GM19099 (cell line): ENCODE measurements around the gene SLC5A4.

Source experiments
- POLR2A ChIP-seq: IDR thresholded peaks from 3 replicates; pipeline ENCODE4 v1.6.1; 2011; ENCODE audit warnings: low read depth; ENCODE audit not compliant: insufficient read length; ENCODE audit errors: extremely low read depth

SLC5A4 gene

DNA sequence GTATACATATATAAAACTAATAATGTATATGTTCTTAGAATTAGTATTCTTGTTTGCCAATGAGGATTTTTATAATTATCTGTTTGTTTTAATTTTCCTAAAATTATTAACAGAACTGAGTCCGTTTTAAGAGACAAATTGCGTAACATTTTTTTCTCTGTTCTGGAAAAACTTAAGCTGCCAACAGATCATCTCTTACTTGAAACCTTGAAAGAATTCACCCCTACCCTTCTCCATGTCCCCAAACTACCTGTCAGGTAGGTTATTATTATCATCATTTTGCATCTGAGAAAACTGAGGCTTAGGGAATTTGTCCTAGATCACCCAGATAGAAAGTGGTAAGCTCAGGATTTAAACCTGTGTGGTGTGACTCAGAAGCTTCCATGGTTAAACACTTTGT, 14.7 kb downstream of the SLC5A4 start:
- no peak for TF ChIP-seq POLR2A

DNA sequence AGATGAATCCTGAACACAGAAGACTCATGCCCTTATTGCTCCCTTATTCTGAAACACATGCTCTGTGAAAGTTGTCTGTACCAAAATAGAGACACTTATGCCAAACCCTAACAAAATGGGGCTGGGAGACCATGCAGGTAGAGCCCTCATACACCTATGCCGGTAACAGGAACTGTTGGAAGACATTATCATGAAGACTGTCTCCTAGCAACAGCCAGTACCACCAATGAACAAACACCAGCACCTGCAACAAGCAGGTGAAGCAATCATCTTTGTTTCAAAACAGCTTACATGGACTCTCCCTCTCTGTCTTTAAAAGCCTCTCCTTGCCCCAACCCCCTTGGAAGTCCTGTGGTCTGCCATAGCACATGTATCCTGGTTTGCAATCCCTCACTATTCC, 17.2 kb downstream of the SLC5A4 start:
- no peak for TF ChIP-seq POLR2A

GRCh38 chr22:32236970-32237369, 18.2 kb downstream of the SLC5A4 start:
- TF ChIP-seq POLR2A: no peak

- no peak for TF ChIP-seq POLR2A
Measured at GRCh38 chr22:32233091-32233490, 22.1 kb downstream of the SLC5A4 start.

- no peak for TF ChIP-seq POLR2A
Measured at GRCh38 chr22:32232191-32232830, 22.8 kb downstream of the SLC5A4 start.

- TF ChIP-seq POLR2A: no peak
Measured at GRCh38 chr22:32226326-32227104, 28.6 kb downstream of the SLC5A4 start.

DNA sequence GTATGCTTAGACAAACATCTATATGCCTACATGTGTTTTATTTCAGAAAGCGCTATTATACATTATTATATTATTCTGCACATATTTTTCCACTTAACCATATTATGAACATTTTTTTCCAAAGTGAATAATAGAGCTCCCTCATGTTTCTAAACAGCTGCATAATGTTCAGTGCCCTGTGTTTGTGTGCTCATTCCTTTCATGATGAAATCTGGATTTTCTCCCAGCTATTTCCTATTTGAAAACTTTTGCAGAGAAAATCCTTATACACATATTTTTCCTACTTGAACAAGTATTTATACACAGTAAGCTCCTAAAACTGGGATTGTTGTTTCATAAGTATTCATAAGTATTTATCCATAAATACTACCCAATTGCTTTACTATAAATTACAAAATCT, 32.2 kb downstream of the SLC5A4 start:
- TF ChIP-seq POLR2A: no peak

- no peak for TF ChIP-seq POLR2A
Measured at GRCh38 chr22:32219026-32219425, 36.1 kb downstream of the SLC5A4 start.

- TF ChIP-seq POLR2A: no peak
Measured at GRCh38 chr22:32218470-32218869, 36.7 kb downstream of the SLC5A4 start.

- TF ChIP-seq POLR2A: no peak
Measured at GRCh38 chr22:32217465-32217864, 37.7 kb downstream of the SLC5A4 start.

DNA sequence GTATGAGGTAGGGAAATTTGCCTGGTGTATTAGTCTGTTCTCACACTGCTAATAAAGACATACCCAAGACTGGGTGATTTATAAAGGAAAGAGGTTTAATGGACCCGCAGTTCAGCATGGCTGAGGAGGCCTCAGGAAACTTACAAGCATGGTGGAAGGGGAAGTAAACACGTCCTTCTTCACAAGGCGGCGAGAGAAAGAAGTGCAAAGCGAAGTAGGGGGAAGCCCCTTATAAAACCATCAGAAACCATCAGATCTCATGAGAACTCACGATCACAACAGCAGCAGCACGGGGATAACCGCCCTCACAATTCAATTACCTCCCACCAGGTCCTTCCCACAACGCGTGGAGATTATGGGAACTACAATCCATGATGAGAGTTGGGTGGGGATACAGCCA, 38.2 kb downstream of the SLC5A4 start:
- no peak for TF ChIP-seq POLR2A

DNA sequence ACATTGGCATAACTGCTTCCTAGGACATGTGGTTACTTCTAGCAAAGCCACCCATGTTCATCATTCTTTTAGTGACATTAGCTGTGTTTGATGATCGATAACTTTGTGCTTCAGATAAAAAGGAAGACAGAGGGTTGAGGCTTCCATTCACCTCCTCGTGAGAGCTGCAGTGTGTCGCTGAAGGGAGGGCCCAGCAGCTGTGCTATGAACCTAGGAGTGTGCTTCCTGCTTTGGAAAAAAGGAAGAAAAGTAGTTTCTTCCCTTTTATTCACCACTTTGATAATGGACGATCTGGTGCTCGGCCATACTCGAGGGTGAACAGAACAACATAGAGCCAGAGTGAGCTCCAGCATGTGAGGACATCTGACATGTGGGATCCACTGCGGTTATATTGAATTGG, 44.1 kb downstream of the SLC5A4 start:
- TF ChIP-seq POLR2A: no peak

DNA sequence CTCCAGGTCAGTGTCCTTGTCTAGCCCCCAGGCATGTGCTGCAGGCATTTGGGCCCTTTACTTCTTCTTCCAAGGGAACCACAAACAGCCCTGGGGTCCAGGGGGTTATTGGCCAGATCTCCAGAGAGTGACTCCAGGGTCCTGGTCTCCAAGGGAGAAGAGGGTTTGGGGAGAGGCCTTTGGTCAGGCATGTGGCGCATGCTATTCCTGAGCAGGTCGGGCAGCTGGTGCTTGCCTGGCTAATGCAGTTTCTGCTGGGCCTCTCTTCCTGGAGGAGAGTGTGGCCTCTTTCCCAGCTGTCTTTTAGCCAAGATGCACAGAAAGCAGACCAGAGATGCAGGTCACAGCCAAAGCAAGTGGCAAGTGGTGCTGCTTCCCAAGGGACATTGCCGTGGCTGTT, 46.5 kb downstream of the SLC5A4 start:
- TF ChIP-seq POLR2A: no peak

- no peak for TF ChIP-seq POLR2A
Measured at GRCh38 chr22:32207971-32208480, 47.1 kb downstream of the SLC5A4 start.

DNA sequence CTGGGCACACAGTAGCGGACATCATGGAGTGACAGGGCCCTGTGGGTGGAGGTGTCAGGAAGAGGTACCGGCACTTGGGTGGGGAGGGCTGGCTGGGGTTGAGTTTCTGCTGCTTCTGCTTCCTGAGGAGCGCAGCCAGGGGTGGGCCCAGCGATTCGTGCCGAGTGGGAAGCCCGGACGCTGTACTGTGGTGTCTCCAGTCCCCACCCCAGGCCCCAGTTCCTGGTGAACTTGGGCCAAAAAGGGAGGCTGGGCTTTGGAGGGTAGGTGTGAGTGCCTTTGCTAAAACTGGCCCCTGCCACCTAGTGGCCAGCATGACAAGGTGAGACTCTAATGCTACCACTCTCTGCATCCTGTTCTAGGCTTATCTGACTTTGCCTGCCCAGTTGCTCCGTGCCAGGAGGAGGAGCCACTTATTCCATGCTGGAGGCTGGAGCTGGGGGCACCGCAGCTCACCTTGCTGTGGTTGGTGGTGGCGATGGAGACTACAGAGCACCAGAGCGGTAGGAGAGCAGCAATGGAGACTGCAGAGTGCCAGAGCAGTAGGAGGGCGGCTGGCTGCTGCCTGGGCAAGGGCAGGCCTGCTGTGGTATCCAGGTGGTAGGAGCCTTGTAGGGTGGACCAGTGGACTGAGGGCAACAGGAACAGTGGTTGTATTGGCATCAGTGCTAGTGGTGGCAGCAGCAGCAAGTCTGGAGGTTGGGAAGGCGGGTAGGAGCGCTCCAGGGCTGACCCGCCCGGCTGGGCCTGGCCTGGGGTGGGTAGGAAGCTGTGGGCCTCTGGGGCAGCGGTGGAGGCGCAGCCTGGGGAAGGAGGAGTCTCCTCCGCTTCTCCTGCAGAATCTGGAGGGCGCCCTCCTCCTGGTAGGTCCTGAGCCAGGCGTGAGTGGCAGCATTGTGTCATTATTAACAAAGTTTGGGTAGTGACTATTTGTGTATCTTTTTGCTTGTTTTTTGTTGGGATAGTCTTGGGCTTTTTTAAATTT, 48.1 kb downstream of the SLC5A4 start:
- no peak for TF ChIP-seq POLR2A
